Measurements from ENCODE around the gene FHAD1. TPM values are rescaled to one million over a fixed set of nuclear protein-coding genes. Genes with fewer than 3 reads are reported as not detected.
A peak's percentile ranks its signal among the peaks of the same experiment; 100 is the strongest.

The FHAD1 gene
- total RNA-seq, 4 donors from 2014 or later, result 0.54 to 1.9 (median 0.75) TPM

DNA sequence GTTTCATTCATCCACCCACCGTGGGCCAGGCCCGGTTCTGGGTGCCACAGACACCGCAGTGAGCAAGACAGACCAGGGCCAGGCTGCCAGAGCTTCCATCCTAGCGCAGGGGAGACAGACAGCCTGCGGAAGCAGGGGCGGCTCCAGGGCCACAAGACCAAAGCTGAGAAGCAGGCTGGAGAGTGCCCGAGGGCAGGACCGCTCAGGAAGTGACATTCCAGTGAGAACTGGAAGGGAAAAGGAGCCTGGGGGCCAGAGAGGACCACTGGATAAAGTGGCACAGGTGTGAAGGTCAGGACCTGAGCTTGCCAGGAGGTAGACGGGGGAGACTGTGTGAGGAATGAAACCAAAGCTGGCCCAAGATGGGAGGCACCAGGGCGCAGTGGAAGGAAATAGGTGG lies 103.1 kb downstream of the FHAD1 start:
- no peak for DNase-seq
- intact Hi-C loops (cut with DNase I), result no loop called here
- 93 to 94% methylated on average over 10 of the region's 10 CpGs for WGBS, 2 donors
- H3K4me1 ChIP-seq, result peaks cover 3 to 16% of the 10 kb centered on the region in 2 donors
- no peaks in the 10 kb centered on the region for H3K36me3 ChIP-seq
- no peaks in the 10 kb centered on the region for H3K27me3 ChIP-seq
- TF ChIP-seq, protein P1, sequence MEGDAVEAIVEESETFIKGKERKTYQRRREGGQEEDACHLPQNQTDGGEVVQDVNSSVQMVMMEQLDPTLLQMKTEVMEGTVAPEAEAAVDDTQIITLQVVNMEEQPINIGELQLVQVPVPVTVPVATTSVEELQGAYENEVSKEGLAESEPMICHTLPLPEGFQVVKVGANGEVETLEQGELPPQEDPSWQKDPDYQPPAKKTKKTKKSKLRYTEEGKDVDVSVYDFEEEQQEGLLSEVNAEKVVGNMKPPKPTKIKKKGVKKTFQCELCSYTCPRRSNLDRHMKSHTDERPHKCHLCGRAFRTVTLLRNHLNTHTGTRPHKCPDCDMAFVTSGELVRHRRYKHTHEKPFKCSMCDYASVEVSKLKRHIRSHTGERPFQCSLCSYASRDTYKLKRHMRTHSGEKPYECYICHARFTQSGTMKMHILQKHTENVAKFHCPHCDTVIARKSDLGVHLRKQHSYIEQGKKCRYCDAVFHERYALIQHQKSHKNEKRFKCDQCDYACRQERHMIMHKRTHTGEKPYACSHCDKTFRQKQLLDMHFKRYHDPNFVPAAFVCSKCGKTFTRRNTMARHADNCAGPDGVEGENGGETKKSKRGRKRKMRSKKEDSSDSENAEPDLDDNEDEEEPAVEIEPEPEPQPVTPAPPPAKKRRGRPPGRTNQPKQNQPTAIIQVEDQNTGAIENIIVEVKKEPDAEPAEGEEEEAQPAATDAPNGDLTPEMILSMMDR (IDR thresholded peaks at IDR 0.05), result no peak
- TF ChIP-seq POLR2A (IDR thresholded peaks at IDR 0.05), result no peak
- no peak overlapping the region for H3K4me3 ChIP-seq (replicated peaks in 1 of 3)
- H3K27ac ChIP-seq, result no peak overlapping the region
- H3K9me3 ChIP-seq, result no peaks in the 10 kb centered on the region

DNA sequence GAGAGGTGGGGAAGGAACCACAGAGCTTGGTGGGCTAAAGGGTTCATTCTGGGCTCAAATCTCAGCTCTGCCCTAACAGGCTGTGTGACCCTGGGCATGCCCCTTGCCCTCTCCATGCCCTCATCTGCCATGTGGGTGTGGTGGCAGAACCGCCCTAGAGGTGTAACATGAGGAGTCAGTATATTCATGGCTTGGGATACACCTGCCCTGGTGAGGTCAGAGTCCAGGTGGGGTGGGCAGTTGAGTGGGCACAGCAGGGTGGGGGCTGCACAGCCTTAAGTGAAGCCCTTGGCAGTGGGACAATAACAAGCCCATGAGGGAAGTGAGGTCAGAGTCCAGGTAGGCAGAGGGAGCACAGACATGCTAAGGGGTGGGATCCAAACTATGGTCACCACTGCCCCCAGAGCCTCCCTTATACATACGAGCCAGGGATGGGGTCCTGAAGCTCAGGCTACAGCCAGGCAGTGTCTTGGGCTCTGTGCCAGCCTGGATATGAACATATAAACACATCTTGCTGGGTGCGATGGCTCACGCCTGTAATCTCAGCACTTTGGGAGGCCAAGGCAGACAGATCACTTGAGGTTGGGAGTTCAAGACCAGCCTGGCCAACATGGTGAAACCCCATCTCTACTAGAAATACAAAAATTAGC lies 103.7 kb downstream of the FHAD1 start:
- WGBS, 2 donors, result 77 to 91% methylated on average over 4 of the region's 4 CpGs
- intact Hi-C loops (cut with DNase I), result no loop called here
- Histone ChIP-seq H3K9me3 (no peaks in the 10 kb centered on the region), H3K4me1 (peaks cover 0 to 11% of the 10 kb centered on the region in 2 donors), H3K36me3 (no peaks in the 10 kb centered on the region), H3K27me3 (no peaks in the 10 kb centered on the region), H3K4me3 (replicated peaks in 1 of 3) (no peak overlapping the region), H3K27ac (no peak overlapping the region)
- TF ChIP-seq, protein P1 (IDR thresholded peaks at IDR 0.05), result no peak
- no peak for TF ChIP-seq POLR2A (IDR thresholded peaks at IDR 0.05)
- no peak for DNase-seq

DNA sequence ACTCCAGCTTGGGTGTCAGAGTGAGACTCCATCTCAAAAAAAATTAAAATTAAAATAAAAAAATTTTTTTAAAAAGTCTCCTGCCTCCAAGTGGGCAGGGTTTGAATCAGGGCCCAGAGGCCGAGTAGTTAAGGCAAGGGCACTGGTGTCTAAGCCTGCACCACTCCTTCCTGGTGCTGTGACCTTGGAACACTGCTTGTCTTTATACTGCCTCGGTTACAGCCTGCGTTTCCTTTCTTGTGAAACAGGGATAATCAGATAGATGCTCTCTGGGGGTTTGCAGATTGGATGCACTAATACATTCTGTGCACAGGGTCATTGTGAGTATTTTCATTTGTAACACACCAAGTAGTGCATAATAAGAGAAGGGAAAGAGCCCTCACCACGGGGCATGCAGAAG lies 104.3 kb downstream of the FHAD1 start:
- no peak for DNase-seq
- Histone ChIP-seq H3K9me3 (no peaks in the 10 kb centered on the region), H3K27ac (no peak overlapping the region), H3K4me3 (replicated peaks in 1 of 3) (no peak overlapping the region), H3K36me3 (no peaks in the 10 kb centered on the region), H3K27me3 (no peaks in the 10 kb centered on the region), H3K4me1 (peaks cover 0 to 10% of the 10 kb centered on the region in 2 donors)
- intact Hi-C loops (cut with DNase I), result no loop called here
- WGBS, 2 donors, result 77 to 82% methylated on average over 4 of the region's 4 CpGs
- TF ChIP-seq, protein P1 (IDR thresholded peaks at IDR 0.05), result no peak
- TF ChIP-seq POLR2A (IDR thresholded peaks at IDR 0.05), result no peak

DNA sequence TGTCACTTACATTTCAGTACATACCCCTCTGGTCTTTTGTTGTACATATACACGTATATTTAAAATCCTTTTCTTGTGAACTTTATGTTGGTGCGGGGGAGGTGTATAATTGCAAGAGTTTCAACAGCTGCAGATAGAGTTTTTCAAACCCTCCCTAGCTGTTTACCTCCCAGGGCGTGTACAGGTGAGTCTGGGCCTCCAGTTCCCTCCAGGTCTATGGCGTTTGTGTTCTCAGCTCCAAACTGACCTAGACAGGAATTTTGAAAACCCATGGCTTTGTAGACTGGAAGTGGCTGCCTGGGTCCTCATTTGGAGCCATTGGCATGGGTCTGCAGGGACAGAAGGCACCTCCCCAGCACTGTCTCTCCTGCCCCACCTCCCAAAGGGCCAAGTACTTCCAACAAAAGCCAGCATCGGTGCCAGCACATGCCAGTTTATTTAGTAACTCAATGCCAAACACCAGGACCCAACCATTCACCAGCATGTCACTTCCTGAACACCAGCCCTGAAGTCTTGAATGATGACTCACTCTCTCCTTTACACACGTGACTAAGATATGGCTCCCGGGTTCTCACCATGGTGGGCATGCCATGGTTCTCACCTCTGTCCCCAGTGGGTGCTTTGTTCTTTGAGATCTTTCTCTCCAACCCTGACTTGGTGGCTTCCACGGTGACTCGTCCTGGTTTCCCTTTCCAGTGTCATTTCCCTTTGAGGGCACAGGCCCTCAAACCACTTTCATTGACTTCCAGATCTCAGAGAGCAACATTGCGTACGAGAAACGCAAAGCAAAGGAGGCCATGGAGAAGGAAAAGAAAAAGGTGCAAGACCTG lies 105.3 kb downstream of the FHAD1 start:
- peak; percentile 37 to 48 for DNase-seq
- Histone ChIP-seq H3K4me1 (peaks cover 0 to 10% of the 10 kb centered on the region in 2 donors), H3K36me3 (no peaks in the 10 kb centered on the region), H3K9me3 (no peaks in the 10 kb centered on the region), H3K27ac (no peak overlapping the region), H3K27me3 (no peaks in the 10 kb centered on the region), H3K4me3 (replicated peaks in 1 of 3) (no peak overlapping the region)
- WGBS, 2 donors, result 74 to 77% methylated on average over 12 of the region's 12 CpGs
- intact Hi-C loops (cut with DNase I), result no loop called here
- no peak for TF ChIP-seq POLR2A (IDR thresholded peaks at IDR 0.05)
- TF ChIP-seq, protein P1 (IDR thresholded peaks at IDR 0.05), result no peak

All from thyroid gland (tissue), 4 donors.